NCI-H82 treated with DMSO at 0.1 percent for 48 hours (cell line): ENCODE results near the gene RARRES1.
"Not testable (repeated sequence)": the region's sequence is repeated elsewhere in the genome, so short reads cannot be mapped to it uniquely, and the experiment has no call there.

Experiments
- DNase-seq: peaks from one replicate; lab custom pipeline; 2025; ENCODE audit not compliant: unreplicated experiment; lab: John Stamatoyannopoulos, UW

The RARRES1 gene

GRCh38 chr3:158696618-158697017 lies 35.6 kb downstream of the RARRES1 start:
- no peak for DNase-seq

- DNase-seq, result not testable (repeated sequence)
Measured at GRCh38 chr3:158693866-158694456, 38.3 kb downstream of the RARRES1 start.

DNA sequence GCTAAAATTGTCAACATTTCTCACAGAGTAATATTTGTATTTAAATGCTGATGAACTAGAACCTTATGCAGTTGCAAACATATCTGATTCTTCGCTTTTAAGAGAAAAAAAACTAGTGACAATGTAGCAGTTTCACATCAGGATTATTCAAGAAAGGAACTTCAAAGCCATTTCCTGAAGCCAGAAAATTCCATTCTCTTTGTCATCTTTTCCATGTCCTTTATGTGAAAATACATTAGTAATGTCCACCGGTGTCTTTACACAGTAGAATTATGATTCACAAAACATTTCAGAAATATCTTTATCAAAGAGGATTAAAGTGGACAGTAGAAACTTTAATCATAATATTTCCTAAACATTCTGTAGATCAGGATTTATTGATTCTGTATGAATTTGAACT lies 47.1 kb downstream of the RARRES1 start:
- DNase-seq, result no peak

DNA sequence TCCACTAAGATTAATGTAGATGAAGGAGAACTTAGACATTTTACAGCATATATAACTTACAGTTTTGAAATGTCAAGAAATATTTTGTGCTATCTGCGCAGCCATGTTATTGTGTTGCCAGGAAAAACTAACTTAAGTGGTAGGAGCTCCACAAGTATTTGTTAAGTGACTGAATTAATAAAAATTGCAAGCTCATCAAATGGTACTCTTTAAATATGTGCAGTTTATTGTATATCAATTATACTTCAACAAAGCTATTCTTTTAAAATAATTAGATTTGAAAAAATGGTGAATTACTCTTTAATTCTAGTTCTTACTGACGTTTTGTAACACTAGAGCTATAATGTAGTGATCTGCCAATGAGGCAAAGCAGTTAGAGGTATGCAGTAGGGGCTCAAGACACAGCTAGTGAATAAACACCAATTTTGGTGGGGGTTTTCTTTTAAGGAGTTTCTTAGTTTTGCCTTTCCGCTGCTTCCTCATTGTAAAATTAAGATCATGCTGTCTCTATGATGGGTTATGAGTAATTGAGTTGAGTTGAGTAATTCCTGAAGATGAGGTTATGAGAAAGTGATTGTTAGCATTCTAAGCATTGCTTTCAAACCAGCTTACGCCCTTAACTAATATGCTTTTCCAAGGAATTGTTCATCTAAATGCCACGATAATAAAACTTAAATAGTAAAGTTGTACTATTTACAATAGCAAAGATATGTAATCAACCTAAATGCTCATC lies 48.9 kb downstream of the RARRES1 start:
- no peak for DNase-seq

- DNase-seq, result no peak
Measured at GRCh38 chr3:158680861-158681260, 51.4 kb downstream of the RARRES1 start.

DNA sequence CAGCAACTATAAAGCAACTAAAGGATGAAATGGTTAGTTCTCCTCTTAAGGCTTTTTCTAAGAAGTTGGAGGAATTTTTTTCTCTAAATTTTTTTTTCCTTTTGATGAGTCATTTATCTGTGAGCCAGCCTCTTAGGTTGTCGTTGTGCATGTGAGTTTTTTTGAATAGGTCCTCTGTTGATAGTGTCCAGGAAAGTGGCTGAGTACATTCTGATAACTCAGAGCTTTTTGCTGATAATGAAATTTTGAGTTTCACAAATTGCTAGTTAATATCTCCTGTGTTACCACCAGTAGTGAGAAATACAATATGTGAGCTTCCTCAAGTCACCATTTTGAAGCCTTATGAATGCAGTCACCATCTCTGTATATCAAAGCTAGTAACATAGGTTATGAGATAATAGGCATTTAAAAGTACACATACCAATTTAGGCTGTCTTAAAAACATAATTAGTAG lies 52.7 kb downstream of the RARRES1 start:
- no peak for DNase-seq

DNA sequence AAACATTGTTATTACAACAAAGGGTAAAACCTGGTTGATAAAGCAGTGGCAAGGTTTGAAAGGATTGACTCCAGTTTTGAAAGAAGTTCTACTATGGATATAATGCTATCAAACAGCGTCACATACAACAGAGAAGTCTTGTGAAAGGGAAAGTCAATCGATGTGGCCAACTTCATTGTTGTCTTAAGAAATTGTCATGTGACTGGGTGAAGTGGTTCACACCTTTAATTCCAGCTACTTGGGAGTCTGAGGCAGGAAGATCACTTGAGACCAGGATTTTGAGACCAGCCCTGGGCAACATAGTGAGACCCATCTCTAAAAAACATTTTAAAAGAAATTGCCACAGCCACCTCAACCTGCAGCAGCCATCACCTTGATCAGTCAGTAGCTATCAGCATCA lies 53.6 kb downstream of the RARRES1 start:
- no peak for DNase-seq

GRCh38 chr3:158672215-158673176 lies 59.8 kb downstream of the RARRES1 start, which contains the start of gene LXN:
Gene LXN, minus strand, starts transcription at chr3:158672648. Its CDS starts 170 bp downstream, at chr3:158672478.
- DNase-seq, result no peak

- no peak for DNase-seq
Measured at GRCh38 chr3:158671821-158672214, 60.4 kb downstream of the RARRES1 start.

DNA sequence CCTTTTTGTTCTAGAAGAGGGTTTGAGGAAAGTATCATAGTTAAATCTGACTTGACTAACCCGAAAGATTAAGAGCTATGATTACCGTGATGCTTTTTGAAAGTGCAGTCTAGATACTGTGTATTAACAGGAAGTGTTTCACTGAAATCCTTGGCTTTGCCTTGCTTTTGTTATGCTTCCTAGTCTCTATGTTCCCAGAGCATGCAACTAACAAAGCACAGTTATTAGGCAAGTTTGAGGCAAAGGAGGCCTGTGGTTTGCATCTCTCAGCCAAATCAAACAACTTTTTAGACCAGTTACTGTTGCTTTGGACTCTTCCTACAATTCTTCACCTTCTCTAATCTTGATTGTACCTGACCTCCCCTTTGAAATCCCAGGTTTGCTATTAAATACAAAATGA lies 63.8 kb downstream of the RARRES1 start:
- no peak for DNase-seq

- no peak for DNase-seq
Measured at GRCh38 chr3:158666416-158666815, 65.8 kb downstream of the RARRES1 start.

- DNase-seq, result no peak
Measured at GRCh38 chr3:158663832-158664231, 68.4 kb downstream of the RARRES1 start.

DNA sequence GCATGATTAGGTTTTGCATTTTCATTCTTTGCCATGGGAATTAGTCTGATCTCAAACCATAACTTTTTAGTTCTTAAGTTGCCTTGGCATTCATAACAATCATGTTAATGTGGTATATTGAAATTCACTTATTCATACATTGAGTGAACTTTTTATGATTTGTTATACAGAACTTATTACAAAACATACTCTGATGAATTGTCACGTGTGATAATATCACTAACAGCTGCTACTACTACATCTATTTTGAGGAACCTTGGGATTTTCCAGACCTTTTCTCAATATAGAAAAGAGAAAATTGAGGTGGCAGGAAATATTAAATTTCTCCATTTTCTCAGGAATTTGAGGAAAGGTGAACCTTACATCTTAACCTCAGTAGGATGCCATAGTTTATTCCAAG lies 69.0 kb downstream of the RARRES1 start:
- no peak for DNase-seq

DNA sequence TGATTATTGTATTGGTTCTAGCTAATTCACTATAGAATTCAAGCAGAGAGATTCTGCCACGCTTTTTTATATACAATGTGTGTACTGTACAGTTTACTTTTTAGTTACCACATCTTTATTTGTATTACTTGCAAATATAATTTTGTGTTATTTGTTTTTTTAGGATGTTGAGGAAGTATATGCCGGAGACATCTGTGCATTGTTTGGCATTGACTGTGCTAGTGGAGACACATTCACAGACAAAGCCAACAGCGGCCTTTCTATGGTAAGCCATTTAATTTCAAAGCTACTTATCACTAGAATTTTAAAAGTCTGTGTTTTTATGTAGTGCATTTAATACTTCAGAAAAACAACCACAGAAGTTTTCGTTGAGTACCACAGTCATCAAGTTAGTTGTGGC lies 71.5 kb downstream of the RARRES1 start:
- DNase-seq, result no peak

- peak; percentile 5 for DNase-seq
Measured at GRCh38 chr3:158659454-158660237, 72.6 kb downstream of the RARRES1 start.

DNA sequence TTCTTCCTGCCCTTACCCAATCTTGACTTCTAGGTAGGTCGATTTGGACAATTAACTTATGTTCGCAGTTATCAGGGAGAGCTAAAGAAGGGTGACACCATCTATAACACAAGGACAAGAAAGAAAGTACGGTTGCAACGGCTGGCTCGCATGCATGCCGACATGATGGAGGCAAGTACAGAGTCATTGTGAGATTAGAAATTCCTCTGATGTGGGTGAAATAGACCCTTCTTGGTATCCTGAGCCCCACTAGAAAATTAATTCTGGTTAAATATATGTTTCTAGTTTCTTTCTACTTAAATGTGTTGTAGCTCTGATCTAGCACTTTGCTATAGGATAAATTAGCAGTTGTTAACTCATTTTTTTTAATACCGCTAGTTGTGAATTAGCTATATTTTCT lies 73.4 kb downstream of the RARRES1 start:
- DNase-seq, result no peak

GRCh38 chr3:158652463-158652862 lies 79.8 kb downstream of the RARRES1 start:
- no peak for DNase-seq

- no peak for DNase-seq
Measured at GRCh38 chr3:158651192-158651591, 81.1 kb downstream of the RARRES1 start.

GRCh38 chr3:158649791-158650190 lies 82.5 kb downstream of the RARRES1 start:
- no peak for DNase-seq
